ENCODE results near the gene URI1. TPM values are rescaled to one million over a fixed set of nuclear protein-coding genes. Genes with fewer than 3 reads are reported as not detected.
"Not testable (repeated sequence)": the region's sequence is repeated elsewhere in the genome, so short reads cannot be mapped to it uniquely, and the experiment has no call there.

The URI1 gene
- total RNA-seq, 1 donor from 2014 or later: 90.8 TPM

DNA sequence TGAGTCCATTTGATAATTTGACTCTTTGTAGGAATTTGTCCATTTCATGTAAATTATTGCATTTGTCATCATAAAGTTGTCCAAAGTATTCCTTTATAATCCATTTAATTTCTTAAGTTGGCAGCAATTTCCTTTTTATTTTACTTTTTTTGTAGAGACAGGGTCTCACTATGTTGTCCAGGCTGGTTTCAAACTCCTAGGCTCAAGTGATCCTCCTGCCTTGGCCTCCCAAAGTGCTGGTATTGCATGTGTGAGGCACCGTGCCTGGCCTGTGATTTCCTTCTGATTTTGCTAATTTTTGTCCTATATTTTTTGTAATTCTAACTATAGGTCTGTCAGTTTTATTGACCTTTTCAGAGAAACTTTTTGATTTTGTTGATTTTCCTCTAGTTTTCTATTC lies 84.9 kb downstream of the URI1 start:
- DNase-seq: no peak

DNA sequence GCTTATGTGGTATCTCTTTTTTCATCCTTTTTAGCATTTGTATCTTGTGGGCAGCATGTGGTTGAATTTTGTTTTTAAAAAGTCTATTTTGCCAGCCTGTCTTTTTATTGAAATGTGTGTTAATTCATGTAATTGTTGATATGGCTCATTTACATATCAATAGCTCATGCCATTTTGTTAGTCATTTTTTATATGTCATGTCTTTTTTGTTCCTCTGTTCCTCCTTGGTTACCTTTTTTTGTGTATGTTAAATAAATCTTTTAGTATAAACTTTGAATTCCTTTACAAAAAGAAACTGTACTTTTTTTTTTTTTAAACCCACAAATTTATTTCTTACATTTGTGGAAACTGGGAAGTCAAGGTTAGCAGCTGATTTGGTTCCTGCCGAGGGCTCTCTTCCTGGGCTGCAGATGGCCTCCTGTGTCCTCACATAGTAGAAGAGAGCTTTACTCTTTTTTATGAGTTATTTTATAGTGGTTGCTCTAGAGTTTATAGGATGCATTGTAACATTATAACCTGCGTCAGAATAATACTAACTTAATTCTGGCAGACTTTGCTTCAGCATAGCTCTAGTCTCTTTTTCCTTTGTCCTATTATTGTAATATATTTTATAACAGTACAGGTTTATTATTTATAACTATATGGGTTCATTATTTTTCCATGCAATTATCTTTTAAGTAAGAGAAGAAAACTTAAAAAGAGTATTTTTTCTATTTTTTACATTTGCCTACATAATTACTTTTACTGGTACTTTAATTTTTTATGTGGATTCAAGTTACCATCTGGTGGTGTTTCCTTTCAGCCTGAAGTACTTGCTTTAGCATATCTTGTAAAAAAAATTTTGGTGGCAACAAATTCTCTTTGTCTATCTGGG lies 86.3 kb downstream of the URI1 start:
- no peak for DNase-seq

DNA sequence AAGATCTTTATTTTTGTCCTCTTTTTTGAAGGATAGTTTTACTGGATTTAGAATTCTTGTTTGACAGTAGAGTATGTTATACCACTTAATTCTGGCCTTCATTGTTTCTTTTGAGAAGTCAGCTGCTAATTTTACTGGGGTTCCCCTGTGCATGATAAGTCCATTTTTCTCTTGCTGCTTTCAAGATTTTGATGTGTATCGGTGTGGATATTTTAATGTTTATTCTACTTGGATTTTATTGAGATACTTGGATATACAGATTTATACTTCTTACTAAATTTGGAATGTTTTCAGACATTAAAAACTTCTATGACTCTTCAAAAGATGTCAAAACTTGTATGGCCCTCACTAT lies 86.9 kb downstream of the URI1 start:
- DNase-seq: no peak

DNA sequence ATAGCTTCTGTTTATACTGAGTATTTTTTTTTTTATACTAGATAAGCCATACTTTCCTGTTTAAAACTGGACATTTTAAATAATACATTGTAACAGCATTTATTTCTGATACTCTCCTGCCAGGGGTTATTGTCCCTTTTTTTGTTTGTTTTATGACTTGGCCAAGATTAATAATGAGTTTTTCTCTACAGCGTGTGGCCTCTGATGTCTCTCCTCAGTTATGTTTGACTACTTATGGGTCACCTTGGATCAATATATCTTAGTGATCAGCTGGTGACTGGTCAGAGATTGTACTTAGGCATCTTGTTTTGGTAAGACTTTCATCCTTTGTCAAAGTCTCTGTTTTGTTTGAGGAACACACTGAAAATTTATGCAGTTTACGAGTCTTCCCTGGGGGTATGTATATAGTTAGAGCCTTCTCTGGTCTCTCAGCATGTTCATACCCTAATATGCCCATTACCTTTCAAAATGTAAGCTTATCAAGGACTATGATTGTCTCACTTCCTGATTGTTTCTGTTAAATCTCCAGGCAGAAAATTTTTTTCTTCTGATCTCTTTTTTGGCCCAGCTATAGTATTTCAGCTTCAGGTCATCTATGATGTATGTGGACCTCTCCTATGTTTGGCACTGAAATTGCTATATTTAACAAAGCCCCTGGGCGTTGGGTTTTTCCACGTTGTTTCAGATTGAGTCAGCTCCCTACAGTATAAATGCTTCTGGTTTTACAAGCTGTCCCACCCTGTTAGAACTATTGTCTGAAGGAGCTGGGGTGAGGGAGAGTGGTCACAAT lies 87.9 kb downstream of the URI1 start:
- DNase-seq: no peak

DNA sequence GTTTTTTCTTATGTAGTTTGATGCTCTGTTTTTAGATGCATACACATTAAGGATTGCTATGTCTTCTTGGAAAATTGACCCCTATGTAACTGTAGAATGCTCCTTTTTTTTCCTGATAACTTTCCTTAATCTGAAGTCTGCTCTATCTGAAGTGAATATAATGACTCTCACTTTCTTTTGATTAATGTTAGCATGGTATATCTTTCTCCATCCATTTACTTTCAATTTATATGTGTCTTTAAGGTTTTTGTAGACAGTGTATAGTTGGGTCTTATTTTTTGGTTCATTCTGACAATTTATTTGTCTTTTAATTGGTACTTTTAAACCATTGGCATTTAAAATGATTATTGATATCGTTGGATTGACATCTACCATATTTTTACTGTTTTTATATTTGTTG lies 92.3 kb downstream of the URI1 start:
- no peak for DNase-seq

DNA sequence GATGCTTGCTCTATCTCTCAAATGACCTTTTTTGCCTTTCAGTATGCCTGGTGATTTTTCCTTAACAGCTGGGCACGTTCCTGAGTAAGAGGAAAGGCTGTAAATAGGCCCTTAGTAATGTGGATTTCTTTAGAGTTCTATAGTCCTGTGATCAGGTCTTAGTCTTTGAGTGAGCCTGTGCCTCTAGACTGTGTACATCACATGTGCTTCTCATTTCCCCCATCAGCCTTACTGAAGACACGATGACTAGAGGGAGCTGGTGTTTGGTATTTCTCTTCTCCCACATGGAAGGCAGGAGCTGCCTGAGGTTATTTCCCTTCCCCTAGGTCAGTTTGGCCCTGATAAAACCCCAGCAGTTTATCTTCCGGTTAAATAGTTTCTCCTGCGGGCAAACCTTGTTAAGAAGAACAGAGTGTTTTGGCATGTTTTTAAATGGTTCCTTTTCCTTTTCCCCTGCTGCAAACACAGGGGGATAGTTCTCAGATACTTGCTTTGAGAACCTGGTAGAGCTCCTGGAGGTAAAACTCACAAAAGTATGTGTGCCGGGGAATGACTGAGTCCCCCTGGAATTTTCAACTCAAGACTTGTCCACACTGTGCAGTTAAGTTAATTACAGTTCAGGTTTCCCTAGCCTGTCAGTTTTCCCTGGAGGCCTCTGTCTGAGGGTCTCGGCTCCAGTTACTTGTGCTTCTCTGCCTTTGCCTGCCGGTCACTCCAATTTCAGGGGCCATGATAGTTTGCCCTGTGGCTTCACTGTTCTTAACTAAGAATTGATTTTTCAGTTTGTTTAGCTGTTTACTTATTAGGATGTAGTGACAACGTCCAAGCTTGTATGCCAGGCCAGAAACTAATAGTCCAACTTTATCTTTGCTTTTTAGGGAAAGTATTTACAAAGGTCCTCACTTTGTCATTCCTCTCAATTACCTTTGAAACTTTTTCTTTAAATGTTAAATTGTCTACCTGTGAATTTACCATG lies 94.4 kb downstream of the URI1 start:
- DNase-seq: no peak

DNA sequence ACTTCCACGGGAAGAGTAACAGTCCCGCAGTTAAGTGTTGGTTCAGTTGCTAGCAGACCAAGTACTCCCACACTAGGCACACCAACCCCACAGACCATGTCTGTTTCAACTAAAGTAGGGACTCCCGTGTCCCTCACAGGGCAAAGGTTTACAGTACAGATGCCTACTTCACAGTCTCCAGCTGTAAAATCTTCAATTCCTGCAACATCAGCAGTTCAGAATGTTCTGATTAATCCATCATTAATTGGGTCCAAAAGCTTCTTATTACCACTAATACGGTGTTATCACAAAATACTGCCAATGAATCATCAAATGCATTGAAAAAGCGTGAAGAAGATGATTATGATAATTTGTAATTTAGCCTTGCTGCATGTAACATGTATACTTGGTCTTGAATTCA lies 95.8 kb downstream of the URI1 start:
- no peak for DNase-seq

DNA sequence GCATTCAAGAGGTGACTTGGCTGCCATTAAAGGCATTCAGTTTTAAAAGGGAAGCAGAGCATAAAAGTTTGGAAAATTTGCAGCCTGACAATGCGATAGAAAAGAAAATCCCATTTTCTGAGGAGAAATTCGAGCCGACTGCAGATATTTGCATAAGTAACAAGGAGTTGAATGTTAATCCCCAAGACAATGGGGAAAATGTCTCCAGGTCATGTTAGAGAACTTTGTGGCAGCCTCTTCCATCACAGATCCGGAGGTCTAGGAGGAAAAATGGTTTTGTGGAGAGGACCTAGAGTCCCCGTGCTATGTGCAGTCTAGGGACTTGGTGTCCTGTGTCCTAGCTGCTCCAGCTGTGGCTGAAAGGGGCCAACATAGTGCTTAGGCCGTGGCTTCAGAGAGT lies 99.9 kb downstream of the URI1 start:
- DNase-seq: not testable (repeated sequence)

DNA sequence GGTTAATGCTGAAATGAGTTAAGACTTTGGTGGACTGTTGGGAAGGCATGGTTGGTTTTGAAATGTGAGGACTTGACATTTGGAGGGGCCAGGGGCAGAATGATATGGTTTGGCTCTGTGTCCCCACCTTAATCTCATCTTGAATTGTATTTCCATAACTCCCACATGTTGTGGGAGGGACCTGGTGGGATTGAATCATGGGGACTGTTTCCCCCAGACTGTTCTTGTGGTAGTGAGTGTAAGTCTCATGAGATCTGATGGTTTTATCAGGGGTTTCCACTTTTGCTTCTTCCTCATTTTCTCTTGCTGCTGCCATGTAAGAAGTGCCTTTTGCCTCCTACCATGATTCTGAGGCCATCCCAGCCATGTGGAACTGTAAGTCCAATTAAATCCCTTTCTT lies 101.0 kb downstream of the URI1 start:
- DNase-seq: not testable (repeated sequence)

DNA sequence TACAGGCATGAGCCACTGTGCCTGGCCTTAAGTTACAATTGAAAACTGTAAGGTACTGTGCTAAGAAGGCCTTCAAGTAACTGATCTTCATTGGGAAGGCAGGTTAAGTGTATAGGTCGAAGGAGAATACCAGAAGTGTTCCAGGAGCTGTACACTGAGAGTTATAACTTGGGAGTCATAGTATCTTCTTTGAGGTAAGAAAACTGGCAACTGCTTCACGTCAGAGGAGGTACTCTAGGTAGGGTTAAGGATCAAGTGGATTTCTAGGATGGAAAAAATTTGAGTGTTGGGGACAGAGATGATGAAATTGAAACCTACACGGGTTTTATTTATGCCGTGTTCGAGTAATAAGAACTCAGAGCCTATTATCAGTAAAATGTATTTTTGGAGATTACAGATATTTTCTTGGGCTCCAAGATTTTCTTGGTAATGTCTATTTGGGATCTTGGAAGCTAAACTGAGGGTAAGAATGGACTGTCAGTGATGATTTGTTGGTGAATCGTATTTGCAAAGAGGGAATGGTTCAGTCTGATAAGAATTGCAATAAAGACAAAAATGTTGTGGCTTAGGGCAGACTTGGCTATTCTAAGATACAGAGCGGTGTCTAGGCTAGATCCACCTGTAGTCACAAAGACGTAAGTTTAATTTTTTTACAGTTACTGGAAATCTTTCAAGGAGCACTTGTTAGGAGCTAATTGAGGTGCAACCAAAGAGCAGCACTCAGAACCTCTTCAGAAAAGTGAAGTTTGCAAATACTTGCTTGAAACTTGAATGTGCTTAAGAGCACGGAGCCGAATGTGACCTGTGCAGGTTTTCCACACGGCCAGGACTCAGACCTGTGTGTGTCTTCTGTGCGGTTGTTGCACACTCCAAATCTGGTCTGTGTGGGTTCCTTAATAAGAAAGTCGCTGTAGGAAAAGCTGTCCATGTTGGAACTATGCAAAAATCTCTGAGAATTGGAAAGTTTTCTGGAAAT lies 102.5 kb downstream of the URI1 start:
- DNase-seq: no peak

DNA sequence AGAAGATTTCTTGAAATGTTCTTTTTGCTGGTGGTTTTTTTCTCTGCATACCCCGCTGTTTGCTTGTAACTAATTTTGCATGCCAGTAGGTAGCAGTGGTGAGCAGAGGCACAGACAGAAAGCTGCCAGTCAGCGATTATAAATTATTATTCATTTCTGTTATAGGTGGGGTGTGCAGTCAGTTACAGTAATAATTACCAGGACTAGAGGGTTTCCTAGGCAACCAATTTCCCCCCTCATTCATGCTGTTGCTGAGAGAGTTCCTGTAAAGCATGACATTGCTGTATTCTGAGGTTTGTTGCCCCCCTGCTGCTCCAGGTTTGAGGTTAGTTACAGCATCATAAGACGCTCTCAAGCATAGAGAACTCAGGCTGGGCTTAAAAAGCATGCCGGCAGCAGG lies 104.5 kb downstream of the URI1 start:
- DNase-seq: no peak

DNA sequence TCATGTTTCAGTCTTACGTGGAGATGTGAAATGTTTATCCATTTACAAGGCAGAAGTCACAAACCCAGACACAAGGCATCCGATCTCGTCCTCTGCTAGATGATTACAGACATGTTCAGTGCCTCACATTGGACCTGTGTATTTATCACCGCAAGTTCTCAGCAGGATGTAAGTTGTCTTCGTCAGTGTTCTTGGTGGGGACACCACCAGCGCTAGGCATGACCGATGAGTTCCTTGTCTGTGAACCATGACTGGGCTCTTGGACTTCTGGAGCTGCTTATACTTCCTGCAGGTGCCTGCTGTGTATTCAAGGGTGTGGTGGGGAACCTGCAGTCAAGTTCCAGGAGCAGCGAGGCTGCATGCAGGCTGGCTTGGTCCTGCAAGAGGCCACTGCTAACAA lies 105.4 kb downstream of the URI1 start:
- no peak for DNase-seq

DNA sequence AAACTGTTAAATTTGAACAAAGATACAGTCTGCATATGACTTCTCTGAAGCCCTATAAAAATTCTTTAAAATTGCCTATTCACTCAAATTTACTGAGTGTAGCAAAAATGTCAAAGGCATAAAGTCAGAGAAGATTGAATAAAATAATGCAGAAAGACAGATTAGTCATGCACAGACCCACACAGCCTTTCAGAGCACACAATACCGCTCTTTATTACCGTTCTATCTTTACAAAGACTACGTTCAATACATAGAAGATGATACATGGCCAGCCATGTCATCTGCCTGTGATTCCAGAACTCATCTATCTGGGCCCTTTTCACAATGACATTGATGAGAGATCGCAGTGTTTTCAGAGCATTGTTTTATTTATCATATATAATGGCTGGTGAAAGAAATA lies 107.2 kb downstream of the URI1 start:
- DNase-seq: no peak

DNA sequence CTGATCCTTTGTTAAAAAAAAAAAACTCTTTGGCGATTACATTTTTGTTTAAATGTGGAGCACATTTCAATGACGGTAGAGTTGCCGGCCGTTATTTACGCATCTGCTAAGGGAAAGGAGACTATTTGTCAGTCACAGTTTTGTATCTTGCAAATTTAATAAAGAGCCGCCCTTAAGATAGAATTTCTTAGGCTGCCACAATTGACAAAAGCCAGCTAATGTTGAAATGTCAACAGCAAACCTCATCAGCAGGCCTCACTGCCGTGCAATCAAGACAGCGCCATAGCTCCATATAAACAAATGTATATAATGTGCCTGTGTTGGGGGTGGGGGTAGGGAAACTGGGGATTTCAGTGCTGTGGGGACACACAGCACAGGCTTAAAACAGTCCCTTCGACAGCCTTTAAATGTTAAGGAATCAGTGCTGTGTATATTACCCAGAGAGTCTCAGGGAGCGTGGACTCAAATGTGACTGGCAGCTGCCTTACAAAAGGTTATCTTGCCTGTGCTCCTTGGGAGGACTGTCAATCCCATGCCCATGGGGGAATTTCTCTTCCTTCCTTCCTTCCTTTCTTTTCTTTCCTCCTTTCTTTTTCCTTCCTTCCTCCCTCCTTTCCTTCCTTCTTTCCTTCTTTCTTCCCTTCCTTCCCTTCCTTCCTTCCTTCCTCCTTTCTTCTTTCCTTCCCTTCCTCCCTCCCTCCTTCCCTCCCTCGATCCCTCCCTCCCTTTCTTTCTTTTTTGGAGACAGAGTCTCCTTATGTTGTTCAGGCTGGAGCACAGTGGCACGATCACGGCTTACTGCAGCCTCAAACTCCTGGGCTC lies 108.0 kb downstream of the URI1 start:
- DNase-seq: no peak

DNA sequence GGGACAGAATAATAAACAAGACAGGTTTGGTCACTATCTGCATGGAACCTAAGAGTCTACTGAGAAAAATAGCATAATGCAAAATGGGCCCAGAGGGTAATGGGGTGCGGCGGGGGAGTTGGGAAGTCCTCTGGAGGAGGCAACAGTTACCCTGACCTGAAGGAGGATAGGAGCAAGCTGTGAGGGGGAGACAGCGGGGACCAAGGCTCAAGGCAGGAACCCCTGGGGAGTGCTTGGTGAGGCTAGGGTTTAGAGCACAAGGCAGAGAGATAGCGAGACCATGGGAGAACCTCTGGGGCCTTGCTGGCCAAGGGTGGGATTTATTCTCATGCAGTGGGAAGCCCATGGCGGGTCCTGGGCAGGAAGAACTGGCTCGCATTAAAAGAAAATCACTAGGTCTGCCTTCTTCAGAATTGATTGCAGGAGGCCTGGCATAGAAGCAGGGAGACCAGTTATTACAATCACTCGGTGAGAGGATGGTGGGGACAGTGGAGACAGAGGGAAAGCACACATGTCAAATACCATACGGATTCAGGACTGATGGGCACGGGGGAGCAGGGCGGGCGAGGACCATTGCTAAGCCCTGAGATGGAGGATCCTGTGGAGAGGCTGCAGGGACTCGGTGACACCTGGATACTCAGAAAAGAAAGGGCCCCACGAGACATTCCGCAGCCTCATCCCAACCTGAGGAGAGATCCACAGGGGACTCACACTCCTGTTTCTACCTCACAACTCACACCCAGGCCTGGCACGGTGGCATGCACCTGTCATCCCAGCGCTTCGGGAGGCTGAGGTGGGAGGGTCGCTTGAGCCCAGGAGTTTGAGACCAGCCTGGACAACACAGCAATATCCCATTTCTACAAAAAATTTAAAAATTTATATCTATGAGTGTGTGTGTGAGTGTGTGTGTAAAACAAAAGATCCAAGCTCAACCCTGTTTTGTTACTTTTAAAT lies 110.4 kb downstream of the URI1 start:
- no peak for DNase-seq

DNA sequence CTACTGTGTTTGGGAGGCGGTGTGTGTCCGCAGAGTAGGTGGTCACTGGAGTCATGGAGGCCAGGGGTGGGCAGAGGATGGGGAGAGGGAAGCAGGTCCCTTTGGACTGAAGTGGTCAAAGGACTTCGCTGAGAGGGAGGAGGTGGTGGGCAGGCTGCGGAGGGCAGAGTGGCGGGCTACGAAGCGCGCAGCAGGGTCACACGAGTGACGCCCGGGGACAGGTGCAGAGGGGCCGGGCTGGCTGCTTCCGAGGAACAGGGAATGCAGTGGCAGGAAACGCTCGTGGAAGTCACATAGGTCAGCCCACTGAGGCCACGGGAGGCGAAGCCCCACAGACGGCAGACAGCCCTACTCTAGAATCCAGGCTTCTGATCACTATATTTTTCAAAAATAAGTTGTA lies 111.5 kb downstream of the URI1 start:
- DNase-seq: no peak

DNA sequence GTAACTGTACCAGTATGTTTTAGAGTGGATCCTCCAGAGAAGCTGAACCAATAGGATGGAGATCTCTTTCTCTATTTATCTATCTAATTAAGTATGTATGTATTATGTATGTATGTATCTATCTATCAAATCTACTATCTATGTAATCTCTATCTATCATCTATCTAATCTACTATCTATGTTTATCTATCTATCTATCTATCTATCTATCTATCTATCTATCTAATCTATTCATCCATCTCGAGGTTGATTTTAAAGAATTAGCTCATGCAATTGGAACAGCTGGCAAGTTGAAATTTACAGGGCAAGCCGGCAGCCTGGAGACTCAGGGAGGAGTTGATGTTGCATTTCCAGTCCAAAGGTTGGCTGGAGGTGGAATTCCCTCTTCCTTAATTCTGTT lies 112.2 kb downstream of the URI1 start:
- DNase-seq: no peak

DNA sequence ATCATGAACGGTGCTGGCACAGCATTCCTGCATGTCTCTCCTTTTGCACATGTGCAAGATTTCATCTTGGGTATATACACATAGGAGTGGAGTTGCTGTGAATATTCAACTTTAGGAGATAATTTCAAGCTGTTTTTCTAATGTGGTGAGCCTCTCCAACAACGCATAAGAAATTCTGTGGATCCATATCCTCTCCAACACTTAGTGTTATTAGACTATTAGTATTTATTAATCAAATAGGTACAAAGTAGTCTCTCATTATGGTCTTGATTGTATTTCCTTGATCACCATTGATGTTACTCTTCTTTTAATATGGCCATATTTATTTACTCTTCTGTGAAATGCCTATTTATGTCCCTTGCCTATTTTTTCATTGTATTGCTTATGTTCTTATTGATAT lies 114.5 kb downstream of the URI1 start:
- DNase-seq: no peak

DNA sequence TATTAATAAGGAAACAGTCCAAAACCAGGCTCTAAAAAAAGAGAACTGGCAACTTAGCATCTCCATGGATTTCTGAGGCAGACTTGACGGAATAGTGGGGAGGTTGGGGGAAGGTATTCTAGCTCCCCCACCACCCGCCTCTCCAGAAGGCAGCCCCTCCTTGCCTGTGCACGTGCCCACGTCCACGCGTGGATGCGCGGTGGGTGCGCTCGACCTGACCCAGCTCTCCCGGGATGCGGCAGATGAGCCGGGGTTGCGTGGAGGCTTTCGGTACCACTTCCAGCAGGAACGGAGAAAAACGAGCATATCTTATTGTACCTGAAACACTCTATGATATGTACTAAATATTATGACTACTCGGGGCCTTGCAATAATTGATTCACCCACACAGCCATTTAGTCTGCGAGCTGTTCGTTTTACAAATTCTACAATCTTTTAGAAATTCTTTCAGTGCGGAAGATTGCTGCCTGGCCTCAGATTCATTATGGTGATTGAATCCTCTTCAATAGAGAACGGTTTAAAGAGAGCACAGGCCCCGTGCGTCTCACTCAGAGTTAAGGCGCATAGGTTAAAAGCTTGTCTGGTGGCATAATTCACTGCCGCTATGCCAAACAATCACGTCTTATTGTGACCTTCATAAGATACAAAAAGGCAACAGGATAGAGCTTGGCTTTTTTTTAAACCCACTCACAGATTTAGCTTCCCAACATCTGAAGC lies 117.9 kb downstream of the URI1 start:
- DNase-seq: no peak
